HEK293 (cell line): ENCODE measurements around the gene KLF11.

ENCODE experiments used
- CTCF ChIA-PET: fragments of 350-600 bp; formaldehyde crosslinking; extraction: SDS; loops from one replicate; lab custom pipeline; 2021; ENCODE audit warnings: antibody characterized with exemption; lab: Yijun Ruan, JAX
- POLR2A ChIA-PET: fragments of 300-600 bp; formaldehyde crosslinking; extraction: SDS; loops from one replicate; lab custom pipeline; 2020; ENCODE audit warnings: antibody characterized with exemption, inconsistent platforms; lab: Yijun Ruan, JAX
- H3K27ac ChIP-seq: fragments of 200-500 bp; sonication (Bioruptor generic); 2 replicates; pipeline ENCODE4 v1.5.1; 2014; ENCODE audit warnings: low read depth, low read length, control low read depth, inconsistent platforms; ENCODE audit errors: extremely low read depth
- H3K36me3 ChIP-seq, 2 experiments: fragments of 200-500 bp in 1 of 2; sonication (Bioruptor generic) in 1 of 2; 1 replicate in 1 of 2; 2 replicates in 1 of 2; pipeline ENCODE4 v1.5.1; 2014 to 2017; ENCODE audit warnings: inconsistent platforms in 2 of 2, low read length in 2 of 2; ENCODE audit not compliant: control insufficient read depth in 2 of 2, insufficient read depth in 1 of 2
- H3K4me1 ChIP-seq: fragments of 200-500 bp; sonication (Bioruptor generic); 2 replicates; pipeline ENCODE4 v1.5.1; 2014; ENCODE audit warnings: mild to moderate bottlenecking, low read length, inconsistent platforms; ENCODE audit not compliant: control insufficient read depth, insufficient read depth
- H3K4me3 ChIP-seq: 2 replicates; pipeline ENCODE4 v1.5.1; 2011; ENCODE audit warnings: low read depth, mild to moderate bottlenecking, control low read depth, low read length, moderate library complexity
- H3K9me3 ChIP-seq: fragments of 200-500 bp; sonication (Bioruptor generic); 2 replicates; pipeline ENCODE4 v1.5.1; 2014; ENCODE audit warnings: low read depth, low read length, inconsistent platforms; ENCODE audit not compliant: control insufficient read depth, insufficient read depth
- PATZ1 ChIP-seq: fragments of 450-650 bp; formaldehyde crosslinking; IDR thresholded peaks from 2 replicates; pipeline ENCODE4 v1.5.1; 2016; ENCODE audit warnings: missing biosample characterization, missing genetic modification characterization
- ZBTB7A ChIP-seq: fragments of 450-650 bp; formaldehyde crosslinking; IDR thresholded peaks from 2 replicates; pipeline ENCODE4 v1.5.1; 2016; ENCODE audit warnings: low read depth, missing biosample characterization, missing genetic modification characterization
- ZNF510 ChIP-seq: fragments of 450-650 bp; formaldehyde crosslinking; IDR thresholded peaks from 2 replicates; pipeline ENCODE4 v1.5.1; 2018; ENCODE audit warnings: mild to moderate bottlenecking, missing genetic modification characterization, missing biosample characterization; ENCODE audit not compliant: insufficient replicate concordance
- ZNF555 ChIP-seq: fragments of 450-650 bp; formaldehyde crosslinking; conservative IDR thresholded peaks from 2 replicates; pipeline ENCODE4 v1.5.1; 2017; ENCODE audit warnings: missing biosample characterization, mild to moderate bottlenecking, missing genetic modification characterization, inconsistent platforms
- ZNF585B ChIP-seq: fragments of 450-650 bp; formaldehyde crosslinking; IDR thresholded peaks from 2 replicates; pipeline ENCODE4 v1.5.1; 2016; ENCODE audit warnings: missing biosample characterization, missing genetic modification characterization
- ZNF623 ChIP-seq: fragments of 450-650 bp; formaldehyde crosslinking; IDR thresholded peaks from 2 replicates; pipeline ENCODE4 v1.5.1; 2016; ENCODE audit warnings: missing biosample characterization, missing genetic modification characterization
- ZNF626 ChIP-seq: fragments of 450-650 bp; sonication (Bioruptor Pico); formaldehyde crosslinking; IDR thresholded peaks from 2 replicates; pipeline ENCODE4 v1.5.1; 2018; ENCODE audit warnings: missing biosample characterization, missing genetic modification characterization, inconsistent platforms
- ZNF768 ChIP-seq: fragments of 450-650 bp; formaldehyde crosslinking; IDR thresholded peaks from 2 replicates; pipeline ENCODE4 v1.5.1; 2018; ENCODE audit warnings: missing biosample characterization, mild to moderate bottlenecking, missing genetic modification characterization
- ZSCAN5A ChIP-seq: fragments of 450-650 bp; formaldehyde crosslinking; IDR thresholded peaks from 2 replicates; pipeline ENCODE4 v1.5.1; 2016; ENCODE audit warnings: missing biosample characterization, missing genetic modification characterization
- TF ChIP-seq, protein P1 (sequence below): fragments of 450-650 bp; formaldehyde crosslinking; IDR thresholded peaks from 2 replicates; pipeline ENCODE4 v1.5.1; 2016; ENCODE audit warnings: missing biosample characterization, missing genetic modification characterization
- TF ChIP-seq, protein P2 (sequence below): fragments of 450-650 bp; formaldehyde crosslinking; IDR thresholded peaks from 2 replicates; pipeline ENCODE4 v1.5.1; 2016; ENCODE audit warnings: missing biosample characterization, missing genetic modification characterization, borderline replicate concordance
- TF ChIP-seq, protein P3 (sequence below): fragments of 450-650 bp; formaldehyde crosslinking; IDR thresholded peaks from 2 replicates; pipeline ENCODE4 v1.5.1; 2016; ENCODE audit warnings: missing biosample characterization, missing genetic modification characterization

Gene KLF11

GRCh38 chr2:10071595-10071994, 28.2 kb downstream of the KLF11 start:
- CTCF ChIA-PET: interaction anchor here (0.6 to 6.8 kb wide), 33 partner anchors 8 to 1170 kb away, joined by 3 to 124 read pairs (median 5); no protein-coding TSS in a partner anchor

More at GRCh38 chr2:10071595-10071994, 28.2 kb downstream of the KLF11 start:
- H3K4me3 ChIP-seq: no peak overlapping the region
- 0 out of 2 replicates have a peak, but pooled peaks cover 2% of the 10 kb centered on the region for H3K4me1 ChIP-seq
- no peaks in the 10 kb centered on the region for H3K36me3 ChIP-seq
- TF ChIP-seq, protein P1, sequence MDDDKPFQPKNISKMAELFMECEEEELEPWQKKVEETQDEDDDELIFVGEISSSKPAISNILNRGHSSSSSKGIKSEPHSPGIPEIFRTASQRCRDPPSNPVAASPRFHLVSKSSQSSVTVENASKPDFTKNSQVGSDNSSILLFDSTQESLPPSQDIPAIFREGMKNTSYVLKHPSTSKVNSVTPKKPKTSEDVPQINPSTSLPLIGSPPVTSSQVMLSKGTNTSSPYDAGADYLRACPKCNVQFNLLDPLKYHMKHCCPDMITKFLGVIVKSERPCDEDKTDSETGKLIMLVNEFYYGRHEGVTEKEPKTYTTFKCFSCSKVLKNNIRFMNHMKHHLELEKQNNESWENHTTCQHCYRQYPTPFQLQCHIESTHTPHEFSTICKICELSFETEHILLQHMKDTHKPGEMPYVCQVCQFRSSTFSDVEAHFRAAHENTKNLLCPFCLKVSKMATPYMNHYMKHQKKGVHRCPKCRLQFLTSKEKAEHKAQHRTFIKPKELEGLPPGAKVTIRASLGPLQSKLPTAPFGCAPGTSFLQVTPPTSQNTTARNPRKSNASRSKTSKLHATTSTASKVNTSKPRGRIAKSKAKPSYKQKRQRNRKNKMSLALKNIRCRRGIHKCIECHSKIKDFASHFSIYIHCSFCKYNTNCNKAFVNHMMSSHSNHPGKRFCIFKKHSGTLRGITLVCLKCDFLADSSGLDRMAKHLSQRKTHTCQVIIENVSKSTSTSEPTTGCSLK (tag by site-specific recombination): no peak
- TF ChIP-seq, protein P2, sequence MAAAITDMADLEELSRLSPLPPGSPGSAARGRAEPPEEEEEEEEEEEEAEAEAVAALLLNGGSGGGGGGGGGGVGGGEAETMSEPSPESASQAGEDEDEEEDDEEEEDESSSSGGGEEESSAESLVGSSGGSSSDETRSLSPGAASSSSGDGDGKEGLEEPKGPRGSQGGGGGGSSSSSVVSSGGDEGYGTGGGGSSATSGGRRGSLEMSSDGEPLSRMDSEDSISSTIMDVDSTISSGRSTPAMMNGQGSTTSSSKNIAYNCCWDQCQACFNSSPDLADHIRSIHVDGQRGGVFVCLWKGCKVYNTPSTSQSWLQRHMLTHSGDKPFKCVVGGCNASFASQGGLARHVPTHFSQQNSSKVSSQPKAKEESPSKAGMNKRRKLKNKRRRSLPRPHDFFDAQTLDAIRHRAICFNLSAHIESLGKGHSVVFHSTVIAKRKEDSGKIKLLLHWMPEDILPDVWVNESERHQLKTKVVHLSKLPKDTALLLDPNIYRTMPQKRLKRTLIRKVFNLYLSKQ (tag by site-specific recombination): no peak
- TF ChIP-seq ZBTB7A (tag by site-specific recombination) (no peak), ZNF626 (tag by site-specific recombination) (no peak), ZSCAN5A (tag by site-specific recombination) (no peak), ZNF623 (tag by site-specific recombination) (no peak), ZNF555 (no peak), ZNF768 (tag by site-specific recombination) (no peak), PATZ1 (tag by site-specific recombination) (no peak), ZNF585B (tag by site-specific recombination) (no peak), ZNF510 (no peak)
- TF ChIP-seq, protein P3, sequence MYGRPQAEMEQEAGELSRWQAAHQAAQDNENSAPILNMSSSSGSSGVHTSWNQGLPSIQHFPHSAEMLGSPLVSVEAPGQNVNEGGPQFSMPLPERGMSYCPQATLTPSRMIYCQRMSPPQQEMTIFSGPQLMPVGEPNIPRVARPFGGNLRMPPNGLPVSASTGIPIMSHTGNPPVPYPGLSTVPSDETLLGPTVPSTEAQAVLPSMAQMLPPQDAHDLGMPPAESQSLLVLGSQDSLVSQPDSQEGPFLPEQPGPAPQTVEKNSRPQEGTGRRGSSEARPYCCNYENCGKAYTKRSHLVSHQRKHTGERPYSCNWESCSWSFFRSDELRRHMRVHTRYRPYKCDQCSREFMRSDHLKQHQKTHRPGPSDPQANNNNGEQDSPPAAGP: no peak
- no peak overlapping the region for H3K27ac ChIP-seq
- POLR2A ChIA-PET: interaction anchor here (1.2 to 2.5 kb wide), 2 partner anchors 15 to 51 kb away, joined by 4 to 11 read pairs; partner anchors contain the start of gene RRM2
- H3K9me3 ChIP-seq: no peaks in the 10 kb centered on the region
